GM19467 (cell line): ENCODE results near the gene SLC22A16.

ENCODE experiments used
- ATAC-seq: cut with Tn5 transposase; IDR thresholded peaks from one replicate; pipeline ENCODE4 v1.9.1; 2021; ENCODE audit warnings: mild to moderate bottlenecking, moderate library complexity; ENCODE audit not compliant: unreplicated experiment

Gene SLC22A16

GRCh38 chr6:110409794-110410193, 66.6 kb downstream of the SLC22A16 start:
- ATAC-seq: no peak

GRCh38 chr6:110408901-110409300, 67.5 kb downstream of the SLC22A16 start:
- no peak for ATAC-seq

- ATAC-seq: no peak
Observed at GRCh38 chr6:110404607-110405006, 71.8 kb downstream of the SLC22A16 start.

GRCh38 chr6:110401585-110402176, 74.7 kb downstream of the SLC22A16 start:
- no peak for ATAC-seq

- no peak for ATAC-seq
Observed at GRCh38 chr6:110400208-110400607, 76.2 kb downstream of the SLC22A16 start.

GRCh38 chr6:110399219-110400071, 77.0 kb downstream of the SLC22A16 start:
- no peak for ATAC-seq

- no peak for ATAC-seq
Observed at GRCh38 chr6:110398778-110399177, 77.6 kb downstream of the SLC22A16 start.

GRCh38 chr6:110395221-110395620, 81.2 kb downstream of the SLC22A16 start:
- ATAC-seq: no peak

GRCh38 chr6:110394409-110394808, 82.0 kb downstream of the SLC22A16 start:
- ATAC-seq: no peak

- ATAC-seq: no peak
Observed at GRCh38 chr6:110392727-110393126, 83.7 kb downstream of the SLC22A16 start.

GRCh38 chr6:110390404-110390803, 86.0 kb downstream of the SLC22A16 start:
- no peak for ATAC-seq

- ATAC-seq: no peak
Observed at GRCh38 chr6:110389689-110390382, 86.6 kb downstream of the SLC22A16 start.

- ATAC-seq: no peak
Observed at GRCh38 chr6:110387986-110388385, 88.4 kb downstream of the SLC22A16 start.

- ATAC-seq: no peak
Observed at GRCh38 chr6:110385458-110385863, 91.0 kb downstream of the SLC22A16 start.

- ATAC-seq: no peak
Observed at GRCh38 chr6:110378552-110378951, 97.9 kb downstream of the SLC22A16 start.
